Stimulated activated CD8-positive, alpha-beta memory T cell treated with anti-CD3 and anti-CD28 coated beads, Interleukin-4, amount 100 ng/mL, for 1 hour (primary cell): ENCODE results near the gene CCR7.
A peak's percentile ranks its signal among the peaks of the same experiment; 100 is the strongest.

Experiments used
- DNase-seq, 2 donors: peaks; one replicate each; pipeline ENCODE4 v3.0.0-alpha.2; 2020; ENCODE audit warnings: low read depth in 2 of 2, low spot score in 1 of 2

The CCR7 gene

DNA sequence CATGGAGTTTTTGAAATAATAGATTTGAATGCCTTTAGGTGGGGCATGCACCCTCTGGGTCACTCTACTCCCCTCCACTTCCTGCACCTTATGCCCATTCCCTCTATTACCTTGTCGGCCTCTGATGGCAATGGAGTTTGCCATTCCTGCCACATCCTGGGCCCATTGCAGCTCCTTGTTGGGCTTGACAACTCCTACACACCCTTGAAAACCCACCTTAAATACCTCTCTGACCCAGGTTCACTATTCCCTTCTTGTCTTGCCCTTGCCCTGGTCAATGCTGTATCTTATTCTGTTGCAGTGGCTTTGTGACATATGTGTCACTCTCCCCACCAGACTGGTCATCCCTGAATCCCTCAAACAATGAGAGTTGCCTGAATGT lies 2.4 kb downstream of the CCR7 start:
- DNase-seq = no peak

DNA sequence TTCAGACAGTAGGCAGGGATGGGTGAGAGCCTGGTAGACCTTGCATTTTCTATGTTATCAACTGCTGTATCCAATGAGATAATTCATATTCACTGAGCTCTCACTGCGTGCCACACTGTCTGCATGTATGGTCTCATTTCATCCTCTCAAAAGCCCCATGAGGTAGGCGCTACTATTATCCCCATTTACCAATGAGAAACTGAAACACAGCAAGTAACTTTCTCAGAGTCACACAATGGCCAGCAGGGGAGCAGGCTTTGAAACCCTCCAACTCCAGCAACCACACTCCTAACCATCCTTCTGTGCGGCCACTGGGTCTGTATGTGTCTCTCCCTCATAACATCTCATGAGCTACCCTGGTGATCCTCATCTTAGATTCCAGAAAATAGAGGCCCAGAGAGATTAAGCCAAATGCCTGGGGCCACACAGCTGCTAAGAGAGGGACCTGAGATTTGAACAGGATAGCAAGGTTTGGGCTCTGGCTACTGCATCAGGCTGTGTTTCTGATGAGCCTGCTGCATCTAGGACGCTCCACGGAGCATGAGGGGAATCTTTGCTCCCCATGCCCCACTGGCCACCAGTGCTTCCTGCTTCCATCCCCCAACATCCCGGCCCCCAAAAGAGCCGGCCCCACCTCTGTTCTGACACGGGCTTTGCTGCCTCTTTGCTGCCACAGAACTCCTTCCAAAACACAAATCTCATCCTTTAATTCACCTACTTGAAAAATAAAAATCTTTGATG lies 3.2 kb downstream of the CCR7 start:
- no peak for DNase-seq

DNA sequence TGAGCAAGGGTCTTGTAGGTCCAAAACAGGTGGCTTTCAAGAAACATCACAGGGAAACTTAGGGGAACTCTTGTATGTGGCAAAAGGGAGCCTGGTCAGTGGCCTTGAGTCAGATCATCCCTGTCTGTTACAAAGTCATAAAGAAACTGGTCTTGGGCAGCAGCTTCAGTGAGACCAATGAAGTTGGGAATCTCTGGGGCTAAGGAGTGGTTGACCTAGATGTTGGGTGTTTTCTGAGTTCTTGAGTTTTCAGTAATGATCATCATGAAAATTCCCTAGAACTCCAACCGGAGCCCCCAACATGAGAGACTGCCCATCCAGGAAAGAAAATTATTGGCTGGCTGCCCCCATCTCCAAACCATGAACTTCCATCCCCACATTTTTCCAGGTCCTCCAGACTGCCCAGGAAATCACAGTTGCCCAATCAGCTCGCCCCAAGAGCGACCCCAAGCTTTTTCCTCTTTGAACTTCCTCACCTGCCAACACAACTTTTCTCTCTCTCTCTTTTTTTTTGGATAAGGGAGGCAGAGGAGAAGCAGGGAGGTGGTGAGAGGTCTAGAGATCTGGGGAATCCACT lies 3.9 kb downstream of the CCR7 start:
- no peak for DNase-seq

DNA sequence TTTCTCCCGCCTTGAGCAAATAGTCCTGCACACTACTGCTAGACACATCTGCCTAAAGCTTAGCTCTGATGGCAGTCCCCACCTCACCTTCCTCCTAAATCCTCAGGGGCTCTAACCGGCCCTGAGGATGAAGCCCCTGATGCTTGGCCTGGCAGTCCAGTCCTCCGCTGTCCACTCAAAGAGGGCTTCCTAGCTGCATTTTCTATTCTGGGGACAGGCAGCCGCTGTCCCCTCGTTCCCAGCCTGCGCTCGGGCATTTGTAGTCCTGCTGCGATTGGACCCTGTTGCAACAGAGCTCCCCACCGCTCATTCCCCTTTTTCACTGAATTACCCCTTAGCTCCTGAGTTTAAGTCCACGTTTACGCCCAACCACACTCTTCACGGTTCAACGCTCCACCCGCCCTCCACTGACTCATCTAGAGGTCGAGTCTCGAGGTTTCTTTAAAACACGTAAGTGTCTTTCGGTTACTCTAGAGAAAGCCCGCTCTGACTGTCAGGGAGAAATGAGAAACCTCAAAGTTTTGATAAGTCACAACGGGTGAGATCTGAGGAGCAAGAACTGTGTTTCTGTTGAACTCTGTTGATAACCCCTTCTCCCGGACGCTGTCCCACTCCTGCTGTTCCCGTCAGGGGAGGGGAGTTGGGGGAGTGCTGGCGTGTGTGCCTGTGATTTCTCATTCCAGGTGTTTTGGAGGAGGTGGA lies 4.5 kb downstream of the CCR7 start:
- DNase-seq = peak; percentile 47 to 55

DNA sequence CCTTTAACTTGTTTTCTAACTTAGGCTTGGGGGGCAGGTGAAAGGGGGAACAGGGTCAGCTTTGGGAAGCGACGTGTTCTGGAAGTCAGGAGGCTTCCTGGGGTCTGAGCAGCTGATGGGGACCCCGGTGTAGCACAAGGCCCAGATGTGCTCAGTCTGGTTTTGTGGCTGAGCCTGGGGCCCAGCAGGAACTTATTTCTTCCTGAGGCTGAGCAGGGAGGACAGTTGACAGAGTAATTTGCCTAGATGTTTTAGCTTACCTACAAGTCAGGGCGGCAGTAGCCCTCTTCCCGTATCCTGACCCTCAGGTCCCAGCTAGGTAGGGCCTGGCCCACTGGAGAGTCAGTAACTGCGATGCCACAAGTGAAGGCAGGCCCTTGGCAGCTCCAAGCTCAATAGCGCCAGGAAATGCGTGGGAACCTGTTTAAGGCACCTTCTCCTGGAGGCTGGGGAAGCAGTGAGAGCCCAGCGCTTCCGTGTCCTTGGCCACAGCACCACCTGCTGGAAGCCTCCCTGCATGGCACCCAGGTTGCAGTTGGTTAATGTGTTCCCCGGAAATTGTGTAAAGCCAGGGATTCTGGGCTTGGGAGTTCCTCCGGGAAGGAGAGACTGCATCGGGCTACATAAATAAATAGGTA lies 5.2 kb downstream of the CCR7 start:
- DNase-seq = peak; percentile 67 to 71

DNA sequence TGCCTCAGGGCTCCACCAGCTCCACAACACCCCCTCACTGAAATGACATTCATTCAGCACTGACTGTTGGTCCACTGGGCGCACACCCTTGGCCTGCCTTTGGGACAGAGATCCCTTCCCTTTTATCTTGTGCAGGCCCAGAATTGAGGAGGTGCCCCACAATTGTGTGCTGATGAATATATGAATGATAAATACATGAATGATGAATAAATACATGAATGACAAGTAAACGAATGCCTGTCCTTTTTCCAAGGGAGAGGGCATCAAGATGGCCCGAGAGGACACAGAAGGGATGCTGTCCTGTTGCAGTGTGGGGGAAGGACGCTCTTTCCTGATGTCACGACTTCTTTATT lies 5.7 kb downstream of the CCR7 start:
- no peak for DNase-seq

DNA sequence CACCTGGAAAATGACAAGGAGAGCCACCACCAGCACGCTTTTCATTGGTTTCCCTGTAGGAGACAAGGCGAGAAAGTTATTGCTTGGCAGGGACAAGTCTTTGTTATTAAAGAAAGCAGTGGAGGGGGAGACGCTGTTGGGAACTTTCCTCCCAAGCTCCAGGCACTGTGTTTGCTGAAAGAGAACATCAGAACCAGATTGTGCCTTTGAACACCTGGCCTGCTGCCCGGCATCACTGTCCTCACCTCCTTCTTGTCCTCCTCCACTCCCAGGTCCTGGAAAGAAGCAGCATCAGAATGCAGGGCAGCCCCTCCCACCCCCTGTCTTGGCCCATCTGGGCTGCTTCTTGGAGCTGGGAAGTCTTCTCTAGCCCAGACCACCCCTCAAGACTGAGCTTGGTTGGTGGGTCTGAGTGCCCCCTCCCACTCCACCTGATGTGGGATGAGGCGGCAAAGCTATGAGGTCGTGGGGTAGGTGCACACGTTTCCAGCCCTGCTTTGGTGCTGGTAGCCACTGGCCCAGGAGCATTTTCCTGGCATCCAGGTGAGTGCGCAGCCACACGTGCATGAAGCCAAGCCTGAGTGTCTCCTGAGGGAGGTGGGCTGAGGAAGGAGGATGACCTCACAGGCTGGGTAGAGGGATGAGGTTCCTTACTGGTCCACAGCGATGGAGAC lies 6.2 kb downstream of the CCR7 start:
- no peak for DNase-seq

DNA sequence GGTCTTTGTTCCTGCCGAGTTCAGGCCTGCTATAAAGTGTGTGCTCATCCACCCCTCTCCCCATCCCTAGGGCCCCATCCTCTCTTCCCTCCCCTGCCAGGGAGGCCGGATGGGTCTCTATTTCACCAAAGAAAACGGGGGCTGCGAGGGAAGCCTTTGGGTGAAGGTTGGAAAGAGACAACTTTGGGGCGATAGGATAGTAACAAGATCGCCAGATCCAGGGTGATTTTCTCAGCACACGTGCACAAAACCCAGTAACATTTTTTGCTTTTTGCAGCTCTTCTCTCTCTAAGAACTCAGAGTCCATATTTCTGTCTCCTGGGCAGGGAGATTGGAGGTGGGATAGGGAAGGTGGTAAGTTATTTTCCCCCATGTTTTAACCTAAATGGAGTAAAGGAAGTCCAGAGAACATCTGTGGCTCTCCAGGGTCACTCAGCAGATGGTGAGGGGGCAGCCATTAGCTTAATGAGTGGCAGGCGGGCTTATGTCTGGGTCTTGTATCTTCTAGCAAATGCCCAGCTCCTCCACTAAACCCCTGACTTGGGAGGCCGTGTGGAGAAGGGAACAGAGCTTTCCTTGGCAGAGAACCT lies 6.9 kb downstream of the CCR7 start:
- DNase-seq = no peak

DNA sequence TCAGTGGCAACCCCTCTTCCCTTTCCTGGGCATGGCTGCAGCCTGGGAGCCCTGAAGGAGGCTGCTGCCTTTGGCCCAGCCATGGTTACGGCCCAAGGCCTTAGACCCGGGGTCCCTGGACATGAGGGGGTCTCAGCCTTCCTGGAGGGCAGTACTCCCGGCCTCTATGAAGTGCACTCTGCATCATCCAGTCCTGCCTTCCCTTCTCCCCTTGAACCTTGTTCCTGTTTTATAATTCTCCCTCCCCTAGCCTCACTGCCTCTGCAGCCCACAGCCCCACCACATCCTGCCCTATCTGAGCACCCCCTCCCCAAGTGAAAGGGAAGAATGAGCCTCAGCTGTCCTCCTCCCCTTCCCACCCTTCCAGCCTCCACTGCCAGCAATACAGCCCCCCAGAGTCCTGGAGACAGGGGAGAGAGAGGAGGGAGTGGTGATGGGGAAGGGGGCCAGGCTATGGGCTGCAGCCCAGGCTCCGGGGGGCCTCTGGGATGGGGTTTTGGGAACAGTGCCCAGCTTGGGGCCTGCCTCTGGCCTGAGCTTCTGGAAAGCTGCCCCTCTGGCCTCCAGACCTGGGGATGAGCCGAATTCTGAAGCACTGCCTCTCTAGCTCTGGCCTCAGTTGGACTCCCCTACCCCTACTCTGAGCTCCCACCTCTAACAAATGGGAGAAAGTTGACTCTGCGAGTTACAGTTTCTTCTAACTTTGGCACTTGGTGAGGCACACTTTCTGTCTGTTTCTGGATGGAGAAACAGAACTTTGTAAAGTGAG lies 7.6 kb downstream of the CCR7 start:
- DNase-seq = no peak

DNA sequence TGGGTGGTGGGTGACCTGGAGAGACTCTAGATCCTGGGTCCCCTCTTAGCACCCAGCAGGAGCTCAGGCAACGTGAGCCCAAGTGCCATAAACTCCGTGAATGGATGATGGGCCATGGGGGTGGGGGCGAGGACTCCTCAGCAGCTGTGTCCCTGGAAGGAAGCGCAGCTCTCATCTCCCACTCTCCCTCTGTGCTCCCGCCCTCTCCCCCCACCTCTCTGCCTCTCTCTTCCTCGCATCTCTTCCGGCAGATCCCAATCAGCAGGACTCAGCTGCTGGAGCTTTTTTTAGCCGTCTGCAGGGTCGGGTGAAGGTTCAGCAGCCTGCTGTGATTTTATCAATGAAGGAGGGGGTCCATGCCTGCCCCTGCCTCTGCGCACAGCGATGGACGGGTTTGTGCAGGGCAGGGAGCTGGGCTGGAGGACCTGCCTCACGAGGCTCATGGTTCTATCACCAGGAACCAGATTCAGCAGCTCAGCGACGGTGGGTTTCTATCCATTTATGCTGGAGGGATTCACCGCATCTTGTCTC lies 8.3 kb downstream of the CCR7 start:
- DNase-seq = no peak

DNA sequence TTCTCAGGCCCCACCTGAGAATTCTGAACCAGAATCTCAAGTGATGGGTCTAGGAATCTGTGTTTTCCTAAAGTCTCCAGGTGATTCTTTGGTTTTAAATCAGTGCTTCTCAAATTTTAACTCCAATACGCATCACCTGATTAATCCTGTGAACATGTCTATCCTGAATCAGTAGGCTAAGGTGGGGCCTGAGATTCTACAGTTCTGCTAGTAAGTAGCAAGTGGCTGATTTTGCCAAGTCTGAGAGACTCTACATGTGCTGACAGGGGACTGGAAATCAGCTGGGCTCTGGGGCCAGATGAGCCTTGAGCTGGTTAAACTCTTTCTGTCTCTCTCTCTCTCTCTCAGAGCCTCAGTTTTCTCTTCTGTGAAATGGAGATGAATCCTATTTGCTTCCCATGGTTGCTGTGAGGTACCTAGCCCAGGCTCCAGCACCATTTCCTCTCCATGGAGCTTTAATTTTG lies 9.0 kb downstream of the CCR7 start:
- no peak for DNase-seq

DNA sequence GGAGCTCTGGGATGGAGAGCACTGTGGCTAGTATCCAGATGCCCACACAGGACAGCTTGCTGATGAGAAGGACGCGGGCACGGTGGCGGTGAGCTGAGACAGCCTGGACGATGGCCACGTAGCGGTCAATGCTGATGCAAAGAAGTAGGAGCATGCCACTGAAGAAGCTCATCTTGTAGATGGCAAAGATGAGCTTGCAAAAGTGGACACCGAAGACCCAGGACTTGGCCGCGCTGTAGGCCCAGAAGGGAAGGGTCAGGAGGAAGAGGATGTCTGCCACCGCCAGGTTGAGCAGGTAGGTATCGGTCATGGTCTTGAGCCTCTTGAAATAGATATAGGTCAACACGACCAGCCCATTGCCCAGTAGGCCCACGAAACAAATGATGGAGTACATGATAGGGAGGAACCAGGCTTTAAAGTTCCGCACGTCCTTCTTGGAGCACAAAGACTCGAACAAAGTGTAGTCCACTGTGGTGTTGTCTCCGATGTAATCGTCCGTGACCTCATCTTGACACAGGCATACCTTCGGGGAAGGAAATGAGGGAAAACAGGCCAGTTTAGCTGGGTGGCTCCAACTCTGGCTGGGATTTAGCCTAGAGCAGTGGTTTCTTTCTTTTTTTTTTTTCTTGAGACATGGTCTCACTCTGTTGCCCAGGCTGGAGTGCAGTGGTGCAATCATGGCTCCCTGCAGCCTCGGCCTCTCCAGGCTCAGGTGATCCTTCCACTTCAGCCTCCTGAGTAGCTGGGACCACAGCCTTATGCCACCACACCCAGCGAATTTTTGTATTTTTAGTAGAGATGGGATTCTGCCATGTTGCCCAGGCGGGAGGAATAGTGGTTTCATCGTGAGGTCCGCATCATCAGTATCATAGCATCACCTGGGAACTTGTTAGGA lies 9.7 kb downstream of the CCR7 start:
- DNase-seq = no peak

DNA sequence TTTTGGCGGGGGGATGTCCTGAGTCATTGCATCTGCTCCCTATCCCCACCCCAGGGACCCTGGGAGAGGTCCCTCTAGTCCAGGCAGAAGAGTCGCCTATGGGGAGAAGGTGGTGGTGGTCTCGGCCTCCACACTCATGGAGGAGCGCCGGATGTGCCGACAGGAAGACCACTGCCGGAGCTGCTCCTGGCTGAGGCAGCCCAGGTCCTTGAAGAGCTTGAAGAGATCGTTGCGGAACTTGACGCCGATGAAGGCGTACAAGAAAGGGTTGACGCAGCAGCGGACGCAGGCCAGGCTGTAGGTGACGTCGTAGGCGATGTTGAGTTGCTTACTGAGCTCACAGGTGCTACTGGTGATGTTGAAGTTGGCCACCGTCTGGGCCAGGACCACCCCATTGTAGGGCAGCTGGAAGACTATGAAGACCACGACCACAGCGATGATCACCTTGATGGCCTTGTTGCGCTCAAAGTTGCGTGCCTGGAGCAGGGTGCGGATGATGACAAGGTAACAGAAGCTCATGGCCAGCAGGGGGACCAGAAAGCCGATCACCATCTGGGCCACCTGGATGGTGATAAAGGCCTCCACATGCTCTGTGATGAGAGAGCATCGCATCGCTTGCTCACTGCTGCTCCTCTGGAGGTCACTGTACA lies 10.5 kb downstream of the CCR7 start:
- no peak for DNase-seq

DNA sequence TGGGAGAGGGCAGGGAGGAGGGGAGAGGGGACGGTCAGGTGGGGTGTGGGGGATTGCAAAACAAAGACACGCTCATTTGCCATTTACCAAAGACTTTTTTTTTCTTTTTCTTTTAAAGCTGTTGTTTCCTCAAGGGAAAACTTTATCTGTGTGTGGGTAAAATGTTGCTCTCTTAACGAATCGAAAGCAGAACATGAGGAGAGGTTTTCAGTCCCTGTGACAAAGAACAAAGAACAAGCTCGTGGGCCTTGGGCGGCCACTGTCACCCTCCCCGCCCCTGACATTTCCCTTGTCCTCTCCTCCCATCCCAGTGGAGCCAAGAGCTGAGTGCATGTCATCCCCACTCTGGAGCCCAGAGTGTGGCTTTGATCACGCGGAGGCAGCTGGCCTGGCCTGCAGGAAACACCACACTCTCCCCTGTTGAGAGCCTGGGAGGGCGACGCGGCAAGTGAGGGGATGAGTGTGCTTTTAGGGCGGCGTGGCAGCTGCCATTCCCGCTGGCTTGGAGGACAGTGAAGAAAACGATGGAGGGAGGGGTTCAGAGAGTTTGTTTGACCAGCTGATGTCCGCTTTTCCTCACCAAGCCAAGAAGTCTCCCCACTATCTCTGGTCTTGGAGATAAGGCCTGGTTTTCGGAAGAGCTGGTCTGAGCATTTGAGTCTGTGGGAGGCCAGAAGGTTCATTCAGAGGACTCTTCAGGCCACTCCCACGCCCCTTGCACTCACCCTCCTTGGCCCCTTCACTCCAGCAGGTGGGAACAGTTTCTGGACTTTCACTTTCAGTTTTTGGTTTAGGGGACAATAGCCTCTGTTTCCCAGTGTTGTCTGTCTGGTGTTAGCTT lies 11.4 kb downstream of the CCR7 start:
- no peak for DNase-seq

DNA sequence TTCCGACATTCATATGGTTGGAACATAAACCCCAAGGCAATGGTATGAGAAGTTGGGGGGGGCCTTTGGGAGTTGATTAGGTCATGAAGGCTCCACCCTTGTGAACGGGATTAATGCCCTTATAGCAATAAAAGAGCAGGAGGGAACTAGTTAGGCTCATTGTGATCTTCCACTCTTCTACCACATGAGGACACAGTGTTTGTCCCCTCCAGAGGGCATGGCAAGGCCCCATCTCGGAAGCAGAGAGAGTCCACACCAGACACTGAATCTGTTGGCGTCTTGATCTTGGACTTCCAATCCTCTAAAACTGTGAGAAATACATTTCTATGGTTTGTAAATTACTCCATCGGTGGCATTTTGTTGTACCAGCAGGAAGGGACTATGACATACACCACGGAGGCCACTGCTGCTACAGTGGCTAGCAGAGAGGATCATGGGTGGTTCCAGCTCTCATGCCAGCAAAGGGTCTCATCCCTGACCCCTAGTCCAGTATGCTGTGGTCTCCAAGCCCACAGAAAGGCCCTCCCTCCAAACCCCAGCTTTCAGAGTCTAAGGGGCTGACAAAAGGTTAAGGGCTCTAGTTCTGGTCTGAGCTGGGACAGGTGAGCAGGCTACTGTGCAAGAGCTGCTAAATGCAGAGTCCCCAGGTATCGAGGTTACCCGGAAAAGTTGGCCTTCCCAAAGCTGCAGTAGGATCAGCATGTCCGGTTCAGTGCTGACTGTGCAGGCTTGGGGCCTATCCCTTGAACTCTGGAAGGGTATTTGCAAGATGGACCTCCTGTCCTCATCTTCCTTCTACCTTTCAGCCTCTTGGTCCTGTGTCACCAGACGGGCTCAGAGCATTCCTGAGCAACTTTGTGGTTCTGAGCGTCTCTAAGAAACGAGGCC lies 12.2 kb downstream of the CCR7 start:
- no peak for DNase-seq

DNA sequence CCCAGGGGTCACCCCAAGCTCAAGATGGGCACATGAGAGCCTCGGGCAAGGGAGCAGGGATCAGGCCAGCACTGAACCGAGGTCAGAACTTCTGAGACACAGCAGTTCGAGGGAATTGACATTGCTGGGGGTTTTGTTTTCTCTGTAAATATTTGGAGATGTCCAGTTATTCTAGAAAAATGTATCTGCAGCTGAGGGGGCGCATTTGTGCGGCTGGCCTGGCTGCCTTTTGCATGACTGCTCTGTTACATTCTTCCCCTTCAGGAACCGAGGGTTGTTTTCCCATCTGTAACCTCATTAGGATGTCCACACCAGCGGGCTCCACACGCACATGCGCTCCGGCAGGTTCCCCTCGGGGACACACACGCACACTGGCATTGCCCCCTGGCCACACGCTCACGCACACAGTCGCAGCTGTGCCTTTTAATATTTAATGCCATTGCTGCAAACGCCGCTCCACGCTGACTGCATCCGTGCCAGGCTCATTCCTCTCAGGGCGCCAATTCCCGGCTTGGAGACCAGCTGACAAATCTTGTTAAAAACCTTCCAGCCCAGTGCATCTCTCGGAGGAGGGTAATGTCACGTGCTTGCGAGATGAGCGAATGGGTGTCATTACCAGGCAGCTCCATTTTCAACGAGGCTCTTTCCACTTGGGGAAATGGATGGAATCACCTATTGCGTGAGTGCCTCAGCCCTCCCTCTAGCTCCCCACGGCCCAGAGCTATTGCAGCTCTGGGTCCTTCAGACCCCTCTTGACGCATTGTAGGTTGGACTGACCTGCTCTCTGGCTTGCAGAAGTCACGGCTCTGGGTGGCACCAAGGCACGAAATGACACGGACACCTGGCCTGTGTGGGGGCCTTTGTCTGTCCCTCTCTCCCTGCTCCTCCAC lies 13.1 kb downstream of the CCR7 start:
- DNase-seq = no peak
